Stimulated activated CD8-positive, alpha-beta memory T cell treated with anti-CD3 and anti-CD28 coated beads, Interleukin-15, amount 100 ng/mL, for 1 hour (primary cell): Measurements from ENCODE around the gene RNF19B.
"Not testable (repeated sequence)": the region's sequence is repeated elsewhere in the genome, so short reads cannot be mapped to it uniquely, and the experiment has no call there.

Source experiments
- DNase-seq: peaks from one replicate; pipeline ENCODE4 v3.0.0-alpha.2; 2020; ENCODE audit warnings: low read depth

RNF19B gene

DNA sequence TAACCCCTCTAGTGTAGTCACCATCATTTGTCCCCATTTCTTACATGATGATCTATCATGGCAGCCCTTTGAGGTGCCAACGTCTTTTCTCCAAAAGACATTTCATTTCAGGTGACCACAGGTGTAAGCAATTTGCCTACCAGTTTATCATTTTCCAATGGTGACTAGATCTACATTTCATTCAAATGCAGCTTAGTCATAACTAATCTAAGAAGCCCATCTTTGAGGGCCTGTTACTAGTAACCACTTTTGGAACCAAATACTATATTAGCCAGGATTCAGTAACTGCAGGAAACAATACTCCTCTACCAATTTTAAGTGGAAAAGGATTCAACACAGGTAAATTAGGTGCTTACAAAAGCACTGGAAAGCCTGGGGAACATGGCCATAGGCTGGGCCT, 32.8 kb downstream of the RNF19B start:
- no peak for DNase-seq

DNA sequence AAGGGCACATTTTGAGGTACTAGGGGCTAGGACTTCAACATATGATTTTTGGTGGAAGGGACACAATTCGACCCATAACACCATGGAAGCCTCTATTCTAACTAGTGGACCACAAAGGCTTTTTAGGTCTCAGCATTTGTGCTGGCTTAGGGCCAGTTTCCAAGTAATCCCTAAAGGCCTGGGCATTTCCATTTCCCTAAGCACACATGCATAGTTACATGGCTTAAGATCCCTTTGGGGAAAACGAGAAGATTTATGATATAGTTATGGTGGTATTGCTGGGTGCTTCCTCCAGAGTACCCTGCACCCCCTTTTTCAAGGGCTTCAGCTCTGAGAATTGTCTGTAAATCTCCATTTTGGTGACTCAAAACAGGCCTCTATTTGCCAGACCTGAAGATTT, 35.2 kb downstream of the RNF19B start:
- no peak for DNase-seq

DNA sequence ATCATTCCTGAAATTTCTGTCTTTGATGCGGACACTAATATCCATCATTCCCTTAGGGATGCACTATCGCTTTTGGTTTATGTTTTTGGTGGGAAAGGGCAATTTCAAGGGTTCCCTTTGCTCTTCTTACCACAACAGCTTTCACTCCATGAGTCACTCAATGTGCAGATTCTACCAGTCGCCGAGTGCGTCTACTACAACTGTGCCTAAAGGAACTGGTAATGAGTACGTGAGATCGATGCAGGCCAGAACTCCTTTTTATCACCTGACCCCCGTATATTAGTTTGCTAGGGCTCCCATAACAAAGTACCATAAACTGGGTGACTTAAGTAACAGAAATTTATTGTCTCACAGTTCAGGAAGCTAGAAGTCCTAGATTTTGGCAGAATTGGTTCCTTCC, 35.9 kb downstream of the RNF19B start:
- DNase-seq: no peak

DNA sequence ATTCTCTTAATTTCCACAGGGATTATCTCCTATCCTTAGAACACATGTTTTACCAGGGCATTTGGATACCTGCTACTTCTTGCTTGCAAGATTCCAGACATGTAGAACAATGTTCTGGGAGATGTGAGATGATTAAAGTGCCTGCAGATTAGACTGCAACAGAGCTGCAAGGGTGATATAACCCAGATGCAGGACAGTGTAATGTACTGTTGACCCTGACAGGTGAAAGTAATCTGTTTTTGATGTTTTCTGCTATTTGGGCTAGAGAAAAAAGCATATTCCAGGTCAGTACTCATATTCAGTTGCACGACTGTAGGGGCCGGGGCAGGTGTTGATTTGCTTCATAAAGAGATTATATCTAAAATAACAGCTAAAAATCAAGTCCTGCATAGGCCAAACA, 36.3 kb downstream of the RNF19B start:
- no peak for DNase-seq

DNA sequence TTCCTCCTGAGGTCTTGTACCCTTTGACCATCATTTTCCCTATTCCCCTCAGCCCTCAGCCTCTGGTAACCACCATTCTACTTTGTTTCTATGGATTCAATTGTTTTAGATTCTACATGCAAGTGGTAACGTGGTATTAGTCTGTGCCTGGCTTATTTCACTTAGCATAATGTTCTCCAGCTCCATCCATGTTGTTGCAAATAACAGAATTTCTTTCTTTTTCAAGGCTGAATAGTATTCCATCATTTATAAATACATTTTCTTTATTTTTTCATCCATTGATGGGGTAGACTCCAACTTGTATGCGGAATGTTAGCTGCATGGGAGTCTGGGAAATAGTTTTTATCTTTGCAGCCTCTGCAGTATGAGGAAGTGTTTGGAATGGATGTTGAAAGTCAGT, 37.2 kb downstream of the RNF19B start:
- DNase-seq: no peak

DNA sequence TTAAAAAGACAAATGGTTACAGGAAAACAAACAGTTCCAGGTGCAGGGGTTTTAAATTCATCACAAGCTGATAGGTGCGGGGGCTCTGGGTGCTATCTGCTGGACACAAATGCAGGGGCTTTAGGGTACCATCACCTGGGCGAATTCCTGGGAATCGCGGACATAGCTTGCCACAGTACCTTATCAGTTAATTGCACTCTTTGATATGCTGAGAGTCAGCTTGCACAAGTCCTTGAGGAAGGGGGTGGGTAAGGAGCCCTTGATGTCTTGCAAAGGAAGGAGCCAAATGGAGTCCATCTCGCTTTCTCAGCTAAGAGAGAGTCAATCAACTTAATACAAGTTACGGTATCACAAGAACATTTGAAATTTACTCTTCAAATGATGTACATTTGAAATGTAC, 38.0 kb downstream of the RNF19B start:
- DNase-seq: no peak

DNA sequence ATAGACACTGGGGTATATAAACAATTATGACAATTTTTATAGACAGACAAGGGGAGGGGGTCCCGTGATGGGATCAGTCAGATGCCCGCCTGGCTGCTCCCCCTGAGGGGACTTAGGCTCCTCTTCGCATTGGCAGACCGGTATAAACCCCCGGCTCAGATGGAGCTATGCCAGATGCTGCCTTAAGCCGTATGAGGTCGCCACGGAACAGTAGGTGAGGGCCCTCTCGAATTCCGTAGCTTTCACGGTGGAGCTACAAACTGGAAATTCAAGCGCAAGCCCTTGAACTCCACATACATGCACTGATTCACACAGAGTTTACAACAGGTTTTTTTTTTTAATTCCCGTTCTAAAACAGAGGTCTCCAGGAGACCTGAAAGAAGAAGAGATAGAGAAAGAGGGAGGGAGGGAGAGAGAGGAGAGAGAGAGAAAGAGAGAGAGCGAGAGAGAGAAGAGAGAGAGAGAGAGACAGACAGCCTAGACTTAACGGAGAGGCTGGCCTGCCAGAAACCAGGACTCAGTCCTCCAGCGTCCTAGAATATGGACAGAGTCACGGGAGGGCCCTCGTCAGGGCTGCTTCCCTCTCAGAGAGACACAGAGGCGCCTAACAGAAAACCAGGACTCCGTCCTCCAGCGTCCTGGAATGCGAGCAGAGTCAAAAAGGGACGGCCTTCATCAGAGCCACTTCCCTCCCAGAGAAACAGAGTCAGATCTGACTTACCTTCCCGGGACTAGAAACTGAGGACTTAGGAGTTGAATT, 39.0 kb downstream of the RNF19B start:
- no peak for DNase-seq

DNA sequence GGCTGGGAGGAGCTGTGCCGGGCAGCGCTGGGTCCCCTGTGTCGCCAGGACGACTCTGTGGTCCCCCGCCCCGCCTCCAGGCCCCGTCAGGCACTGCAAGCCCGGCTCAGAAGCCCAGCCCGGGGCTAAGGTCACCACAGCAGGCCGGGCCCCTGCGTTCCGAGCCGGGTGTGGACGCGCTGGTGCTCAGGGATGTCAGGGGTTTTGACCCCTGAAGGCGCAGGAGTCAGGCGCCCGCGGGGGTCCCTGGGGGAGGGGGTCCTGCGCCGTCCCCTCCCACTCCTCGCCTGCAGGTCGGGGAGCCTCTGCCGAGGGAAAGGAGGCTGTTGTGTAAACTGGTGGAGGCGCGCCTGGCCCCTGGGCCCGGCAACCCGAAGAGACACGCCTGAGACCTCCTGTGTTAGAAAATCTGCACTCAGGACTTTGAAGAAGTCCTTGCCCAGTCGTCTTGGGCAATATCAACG, 39.7 kb downstream of the RNF19B start:
- DNase-seq: no peak

DNA sequence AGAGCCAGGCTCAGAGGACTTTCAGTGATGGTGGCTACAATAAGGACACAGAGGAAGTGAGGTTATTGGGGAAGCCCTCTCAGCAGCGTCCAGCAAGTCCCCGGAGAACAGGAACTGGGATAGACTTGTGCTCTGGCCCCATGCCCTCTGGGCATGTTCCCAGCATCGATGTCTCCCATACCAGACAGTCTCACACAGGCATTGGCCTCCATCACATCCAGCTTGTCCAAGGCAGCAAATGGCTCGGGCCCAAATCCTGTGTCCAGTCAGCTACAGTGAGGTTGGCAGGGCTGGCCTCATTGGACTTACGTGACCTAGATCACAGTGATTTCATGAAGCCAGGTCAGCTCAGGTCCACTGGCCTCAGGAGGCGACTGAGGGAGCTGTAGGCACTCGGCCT, 43.8 kb downstream of the RNF19B start:
- no peak for DNase-seq

DNA sequence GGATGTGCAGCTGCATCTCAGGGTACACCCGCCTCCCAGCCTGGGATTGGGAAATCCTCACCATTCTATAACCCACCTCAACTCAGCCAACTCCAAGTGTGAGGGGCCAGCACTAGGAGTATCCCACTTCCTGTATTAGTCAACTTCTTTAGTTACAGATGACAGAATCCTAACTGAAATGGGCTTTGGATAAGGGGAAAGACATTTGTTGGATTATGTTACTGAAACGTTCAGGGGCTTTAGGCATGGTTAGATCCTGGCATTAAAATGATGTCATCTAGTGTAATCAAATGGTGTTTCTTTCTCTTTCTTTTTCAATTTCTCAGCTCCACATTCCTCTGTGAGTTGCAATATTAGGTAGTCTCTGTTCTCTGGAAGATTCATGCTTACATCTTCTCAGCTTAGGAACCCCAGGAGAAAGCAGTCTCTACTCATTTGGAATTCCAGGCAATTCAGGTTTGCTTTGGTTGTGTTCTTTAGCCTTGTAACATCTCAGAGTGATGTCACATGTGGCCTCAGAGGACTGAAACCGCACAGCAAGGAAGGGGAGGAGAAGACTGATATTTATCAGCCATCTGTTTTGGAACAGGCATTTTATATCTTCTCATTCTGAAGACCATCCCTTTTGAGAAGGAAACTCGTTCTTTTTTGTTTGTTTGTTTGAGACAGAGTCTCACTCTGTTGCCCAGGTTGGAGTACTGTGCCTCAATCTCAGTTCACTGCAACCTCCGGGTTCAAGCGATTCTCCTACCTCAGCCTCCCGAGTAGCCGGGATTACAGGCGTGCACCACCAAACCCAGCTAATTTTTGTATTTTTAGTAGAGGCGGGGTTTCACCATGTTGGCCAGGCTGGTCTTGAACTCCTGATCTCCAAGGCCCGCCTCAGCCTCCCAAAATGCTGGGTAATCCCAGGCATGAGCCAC, 44.5 kb downstream of the RNF19B start:
- no peak for DNase-seq

DNA sequence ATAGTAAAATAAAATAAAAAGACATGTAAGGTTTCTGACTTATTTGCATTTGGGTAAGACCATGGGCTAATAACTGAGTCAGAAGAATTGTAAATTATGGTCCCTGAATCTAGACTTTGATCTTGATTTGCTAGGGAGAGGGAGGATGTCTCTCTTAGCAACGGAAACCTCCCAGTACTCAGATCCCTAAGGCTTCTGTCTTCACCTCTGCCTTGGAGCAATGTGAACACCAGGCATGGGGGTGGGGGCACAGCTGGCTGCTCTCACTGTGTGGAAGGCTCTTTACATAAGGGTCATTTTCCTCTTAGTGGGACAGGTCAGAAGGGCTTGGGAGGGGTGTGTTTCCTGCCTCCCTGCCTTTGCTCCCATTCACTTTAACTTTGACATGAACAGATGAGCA, 46.4 kb downstream of the RNF19B start:
- no peak for DNase-seq

DNA sequence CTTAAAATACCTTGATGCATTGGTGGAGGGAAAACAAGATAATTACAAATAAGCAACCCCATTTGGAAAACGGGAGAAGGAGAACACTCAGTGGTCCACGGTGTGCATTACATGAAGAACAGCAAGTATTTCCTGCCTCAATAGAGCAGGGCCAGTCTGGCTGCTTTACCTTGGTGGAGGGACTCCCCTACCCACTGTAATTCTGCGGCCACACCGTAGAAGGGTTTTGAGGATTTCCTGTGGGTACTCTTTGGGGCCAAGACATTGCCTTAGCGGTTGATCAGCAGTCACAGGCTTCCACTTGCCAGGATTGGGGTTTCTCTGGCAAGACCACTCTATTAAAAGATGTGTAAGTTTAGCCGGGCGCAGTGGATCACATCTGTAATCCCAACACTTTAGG, 47.1 kb downstream of the RNF19B start:
- no peak for DNase-seq

DNA sequence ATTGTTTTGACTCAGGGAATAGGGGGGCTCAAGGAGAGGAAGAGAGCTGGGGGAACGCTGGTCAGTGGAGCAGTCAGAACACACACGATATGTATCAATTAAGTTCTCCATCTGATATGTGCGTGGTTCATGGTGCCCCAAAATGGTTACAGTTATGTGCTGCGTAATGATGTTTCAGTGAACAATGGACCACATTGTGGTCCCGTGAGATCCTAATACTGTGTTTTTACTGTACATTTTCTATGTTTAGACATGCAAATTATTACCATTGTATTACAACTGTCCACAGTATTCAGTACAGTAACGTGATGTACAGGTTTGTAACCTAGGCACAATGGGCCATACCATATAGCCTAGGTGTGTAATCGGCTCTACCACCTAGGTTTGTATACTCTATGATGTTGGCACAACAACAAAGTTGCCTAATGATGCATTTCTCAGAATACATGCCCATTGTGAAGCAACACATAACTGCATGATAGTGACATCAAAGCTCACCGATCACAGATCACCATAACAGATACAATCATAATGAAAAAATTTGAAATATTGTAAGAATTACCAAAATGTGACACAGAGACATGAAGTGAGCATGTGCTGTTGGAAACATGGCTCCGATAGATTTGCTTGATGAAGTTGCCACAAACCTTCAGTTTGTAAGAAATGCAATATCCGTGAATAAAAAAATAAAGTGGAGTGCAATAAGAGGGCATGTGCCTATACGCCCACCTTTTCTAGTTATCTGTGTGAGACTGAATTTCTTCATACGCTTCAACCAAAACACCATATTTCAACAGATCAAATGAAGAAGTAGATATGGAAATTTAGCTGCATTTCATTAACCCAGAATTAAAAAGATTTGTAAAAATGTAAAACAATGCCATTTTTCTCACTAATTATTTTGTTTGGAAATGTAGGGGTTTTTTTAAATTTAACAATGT, 48.6 kb downstream of the RNF19B start:
- no peak for DNase-seq

DNA sequence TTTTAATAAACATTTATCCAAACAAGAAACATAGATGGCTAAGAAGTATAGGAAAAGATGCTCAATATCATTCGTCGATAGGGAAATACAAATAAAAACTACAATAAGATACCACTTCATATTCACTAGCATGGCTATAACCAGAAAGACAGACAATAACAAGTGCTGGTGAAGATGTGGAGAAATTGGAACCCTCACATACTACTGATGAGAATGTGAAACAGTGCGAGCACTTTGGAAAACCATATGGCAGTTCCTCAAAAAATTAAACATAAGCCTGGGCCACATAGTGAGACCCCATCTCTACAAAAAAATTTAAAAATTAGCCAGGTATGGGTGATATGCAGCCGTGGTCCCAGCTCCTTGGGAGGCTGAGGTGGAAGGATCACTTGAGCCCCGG, 54.3 kb downstream of the RNF19B start:
- DNase-seq: no peak

DNA sequence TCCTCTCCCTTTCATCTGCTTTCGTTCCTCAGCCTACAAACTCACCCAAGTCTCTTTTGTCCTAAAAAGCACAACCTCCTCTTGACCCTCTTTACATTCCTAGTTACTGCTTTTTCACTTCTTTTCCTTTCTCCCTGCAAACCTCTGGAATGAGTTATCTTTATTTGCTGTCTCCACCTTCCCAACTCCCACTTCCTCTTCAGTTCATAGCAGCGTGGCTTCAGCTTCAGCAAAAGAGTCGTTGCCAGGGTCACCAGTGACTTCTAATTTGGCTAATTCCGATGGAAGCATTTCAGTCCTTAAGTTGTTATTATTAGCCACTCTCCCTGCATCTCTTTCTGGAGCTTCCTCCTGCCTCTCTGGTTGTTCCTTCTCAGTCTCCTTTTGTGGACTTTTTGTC, 57.2 kb downstream of the RNF19B start:
- no peak for DNase-seq

DNA sequence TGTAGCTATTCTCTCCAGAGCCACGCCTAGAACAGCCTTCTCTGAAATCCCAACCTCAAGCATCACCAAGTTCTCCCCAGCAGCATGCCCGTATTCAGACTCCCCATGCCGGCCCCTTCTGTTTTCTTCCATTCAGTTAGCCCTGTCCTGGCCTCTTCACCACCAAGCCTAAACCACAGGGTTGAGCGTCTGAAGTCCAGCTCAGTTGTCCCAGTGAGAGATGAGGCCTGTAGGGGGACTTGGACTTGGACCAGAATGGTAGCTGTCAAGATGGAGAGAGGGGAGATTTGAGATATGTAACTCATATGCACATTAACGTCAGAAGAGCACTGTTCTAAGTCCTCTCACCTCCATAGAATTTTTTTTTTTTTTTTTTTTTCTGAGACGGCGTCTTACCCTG, 58.0 kb downstream of the RNF19B start:
- no peak for DNase-seq

DNA sequence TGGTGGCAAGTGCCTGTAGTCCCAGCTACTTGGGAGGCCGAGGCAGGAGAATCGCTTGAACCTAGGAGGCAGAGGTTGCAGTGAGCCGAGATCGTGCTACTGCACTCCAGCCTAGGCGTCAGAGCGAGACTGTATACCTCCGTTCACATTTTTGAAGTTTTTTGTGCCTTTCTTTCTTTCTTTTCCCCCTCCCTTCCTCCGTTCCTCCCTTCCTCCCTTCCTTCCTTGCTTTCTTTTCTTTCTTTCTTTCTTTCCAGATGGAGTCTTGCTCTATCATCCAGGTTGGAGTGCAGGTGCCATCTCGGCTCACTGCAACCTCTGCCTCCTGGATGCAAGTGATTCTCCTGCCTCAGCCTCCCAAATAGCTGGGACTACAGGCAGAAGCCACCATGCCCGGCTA, 59.0 kb downstream of the RNF19B start:
- not testable (repeated sequence) for DNase-seq

DNA sequence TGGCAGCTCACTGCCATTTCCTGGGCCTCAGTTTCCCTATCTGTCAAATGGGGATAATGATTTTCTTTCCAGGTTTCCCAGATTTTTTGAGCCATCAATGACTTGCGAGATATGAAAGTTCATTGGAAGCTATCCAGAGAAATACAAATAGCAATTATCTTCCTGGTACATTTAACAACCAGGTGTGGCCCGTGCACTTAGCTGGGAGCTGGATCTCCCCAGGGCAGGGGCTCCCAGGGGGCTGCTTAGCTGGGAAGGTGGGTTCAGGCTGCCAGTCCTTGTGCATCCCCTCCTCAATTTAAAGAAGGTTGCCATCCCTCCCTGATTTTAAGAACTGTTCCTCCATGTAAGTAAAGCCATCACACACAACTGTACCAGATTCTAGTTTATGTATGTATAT, 59.8 kb downstream of the RNF19B start:
- DNase-seq: no peak

DNA sequence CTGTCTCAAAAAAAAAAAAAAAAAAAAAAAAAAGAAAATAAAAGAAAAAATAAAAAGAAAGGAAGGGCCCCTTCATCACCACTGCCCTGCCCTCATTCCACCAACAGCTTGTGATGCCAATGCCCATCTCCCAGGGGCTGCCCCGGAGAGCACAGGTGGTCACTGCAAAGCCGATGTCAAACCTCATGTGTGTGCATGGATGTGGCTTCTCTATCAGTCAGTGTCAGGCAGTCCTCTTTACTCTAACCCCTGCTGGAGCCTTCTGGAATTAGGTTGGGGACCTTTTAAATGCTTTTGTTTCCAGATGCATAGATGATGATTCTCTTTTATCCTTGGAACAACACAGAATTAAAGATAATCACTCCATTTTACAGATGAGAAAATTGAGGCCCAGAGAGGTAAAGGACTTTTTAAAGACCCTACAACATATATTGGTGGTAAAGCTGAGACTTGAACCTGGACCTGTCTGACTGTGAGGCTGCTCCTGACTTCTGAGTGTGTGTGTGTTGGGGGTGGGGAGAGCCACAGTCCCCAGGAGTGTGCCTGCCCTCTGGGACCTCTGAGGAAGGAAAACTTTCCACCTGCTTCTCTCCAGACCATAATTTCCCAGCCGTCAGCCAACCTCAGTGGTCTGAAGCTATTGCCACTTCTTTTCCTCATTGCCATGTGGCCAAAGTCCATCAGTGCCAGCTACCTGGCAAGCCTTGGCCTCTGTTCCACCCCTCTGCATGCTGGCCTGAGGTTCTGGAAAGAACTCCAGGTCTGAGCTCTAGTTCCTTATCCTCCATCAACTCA, 60.4 kb downstream of the RNF19B start:
- DNase-seq: no peak

DNA sequence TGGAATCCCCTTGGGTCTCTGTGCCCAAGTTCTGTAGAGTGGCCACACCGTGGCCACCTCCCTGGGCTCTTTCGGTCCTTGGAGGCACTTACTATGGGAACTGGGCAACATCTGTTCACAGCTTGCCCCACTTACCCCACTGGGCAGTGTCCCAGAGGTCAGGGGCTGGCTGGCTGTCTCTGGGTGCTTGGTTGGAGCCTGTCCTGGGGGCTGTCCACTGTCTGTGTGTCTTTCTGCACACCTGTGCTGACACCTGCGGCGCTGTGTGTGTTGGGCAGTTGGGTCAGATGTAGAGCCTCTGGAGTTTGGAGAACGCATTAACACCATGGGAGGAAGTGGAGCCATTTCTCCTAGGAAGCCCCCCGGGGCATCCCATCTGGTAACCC, 62.1 kb downstream of the RNF19B start:
- DNase-seq: no peak

DNA sequence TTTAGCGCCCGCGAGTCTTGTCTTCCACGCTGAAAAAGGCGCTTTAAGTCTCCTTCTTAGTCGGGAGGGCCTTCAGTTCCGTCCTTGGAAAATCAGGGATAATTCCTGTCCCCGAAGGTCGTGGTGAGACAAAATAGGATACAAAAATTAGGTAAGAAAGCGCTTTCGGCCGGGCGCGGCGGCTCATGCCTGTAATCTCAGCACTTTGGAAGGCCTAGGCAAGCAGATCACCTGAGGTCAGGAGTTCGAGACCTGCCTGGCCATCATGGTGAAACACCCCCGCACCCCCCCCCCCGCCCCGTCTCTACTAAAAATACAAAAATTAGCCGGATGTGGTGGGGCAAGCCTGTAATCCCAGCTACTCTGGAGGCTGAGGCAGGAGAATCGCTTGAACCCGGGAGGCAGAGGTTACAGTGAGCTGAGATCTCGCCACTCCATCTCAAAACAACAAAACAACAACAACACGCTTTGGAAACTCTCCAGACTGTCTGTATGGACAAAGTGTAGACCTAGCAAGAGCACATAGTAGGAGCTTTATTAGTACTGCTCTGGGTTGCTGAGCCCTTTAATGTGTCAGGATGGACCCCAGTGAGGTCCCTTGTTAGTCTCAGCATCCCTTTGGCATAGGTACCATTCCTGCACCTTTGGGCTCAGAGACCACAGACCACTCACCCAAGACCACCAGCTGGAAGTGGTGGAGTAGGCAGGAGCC, 62.6 kb downstream of the RNF19B start:
- no peak for DNase-seq
